BLaER1 (cell line): ENCODE measurements around the gene TOR2A.

Source experiments
- H3K27ac ChIP-seq: shearing (Covaris generic); formaldehyde crosslinking; 2 replicates; pipeline ENCODE4 v1.8.1; 2022
- H3K27me3 ChIP-seq: shearing (Covaris generic); formaldehyde crosslinking; 2 replicates; pipeline ENCODE4 v1.8.1; 2022
- H3K36me3 ChIP-seq: shearing (Covaris generic); formaldehyde crosslinking; 2 replicates; pipeline ENCODE4 v1.8.1; 2022
- H3K4me1 ChIP-seq: shearing (Covaris generic); formaldehyde crosslinking; 2 replicates; pipeline ENCODE4 v1.8.1; 2022
- H3K4me2 ChIP-seq: shearing (Covaris generic); formaldehyde crosslinking; 2 replicates; pipeline ENCODE4 v1.8.1; 2022
- H3K4me3 ChIP-seq: shearing (Covaris generic); formaldehyde crosslinking; 2 replicates; pipeline ENCODE4 v1.8.1; 2022
- H3K9ac ChIP-seq: shearing (Covaris generic); formaldehyde crosslinking; 2 replicates; pipeline ENCODE4 v1.8.1; 2022
- H3K9me3 ChIP-seq: shearing (Covaris generic); formaldehyde crosslinking; 2 replicates; pipeline ENCODE4 v1.8.1; 2022
- H4K20me1 ChIP-seq: shearing (Covaris generic); formaldehyde crosslinking; 2 replicates; pipeline ENCODE4 v1.8.1; 2022
- Cebpa-rat ChIP-seq: shearing (Covaris generic); IDR thresholded peaks from 2 replicates; pipeline ENCODE4 v1.8.1; 2022

Gene TOR2A

GRCh38 chr9:127705577-127706379 is 29.3 kb downstream of the TOR2A start:
- Histone ChIP-seq H3K4me2 (no peak overlapping the region), H3K4me1 (peaks cover 22% of the 10 kb centered on the region), H3K36me3 (no peaks in the 10 kb centered on the region), H3K4me3 (no peak overlapping the region), H3K27ac (no peak overlapping the region), H3K9me3 (no peaks in the 10 kb centered on the region), H4K20me1 (peaks cover 12% of the 10 kb centered on the region), H3K27me3 (no peaks in the 10 kb centered on the region), H3K9ac (no peak overlapping the region)
- no peak for TF ChIP-seq Cebpa-rat

DNA sequence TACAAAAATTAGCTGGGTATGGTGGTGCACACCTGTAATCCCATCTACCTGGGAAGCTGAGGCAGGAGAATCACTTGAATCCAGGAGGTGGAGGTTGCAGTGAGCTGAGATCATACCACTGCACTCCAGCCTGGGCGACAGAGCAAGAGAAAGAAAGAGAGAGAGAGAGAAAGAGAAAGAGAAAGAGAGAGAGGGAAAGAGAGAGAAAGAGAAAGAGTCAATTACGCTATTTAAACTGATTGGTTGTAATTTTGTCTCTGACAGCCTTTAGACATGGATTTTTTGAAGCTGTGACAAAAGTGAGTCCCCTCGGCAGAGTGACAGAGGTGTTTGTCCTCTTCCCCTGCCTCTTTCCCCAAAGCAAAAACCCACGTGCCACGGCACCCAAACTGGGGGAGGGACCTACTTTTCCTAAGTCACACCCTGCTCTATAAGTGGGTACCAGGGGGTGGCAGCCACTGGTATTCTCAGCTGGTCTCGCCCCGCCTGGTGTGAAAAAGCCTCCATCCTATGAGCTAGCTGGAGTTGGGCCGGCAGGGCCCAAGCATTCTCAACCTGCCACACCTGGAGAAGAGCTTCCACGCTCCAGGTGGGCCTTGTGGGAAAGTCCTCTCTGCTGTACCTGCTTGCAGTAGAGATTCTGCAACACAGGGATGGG is 31.7 kb downstream of the TOR2A start:
- H4K20me1 ChIP-seq = no peaks in the 10 kb centered on the region
- no peak overlapping the region for H3K4me3 ChIP-seq
- no peaks in the 10 kb centered on the region for H3K36me3 ChIP-seq
- H3K4me1 ChIP-seq = peaks cover 14% of the 10 kb centered on the region
- peaks cover 5% of the 10 kb centered on the region; the same call in 1 of the 2 replicates for H3K9me3 ChIP-seq
- H3K27me3 ChIP-seq = peaks cover 8% of the 10 kb centered on the region; the same call in 1 of the 2 replicates
- no peak overlapping the region for H3K4me2 ChIP-seq
- H3K9ac ChIP-seq = no peak overlapping the region
- H3K27ac ChIP-seq = no peak overlapping the region
- TF ChIP-seq Cebpa-rat = no peak

- peaks cover 8% of the 10 kb centered on the region; the same call in 1 of the 2 replicates for H3K27me3 ChIP-seq
- H3K4me1 ChIP-seq = no peaks in the 10 kb centered on the region
- no peak overlapping the region for H3K27ac ChIP-seq
- no peak overlapping the region for H3K9ac ChIP-seq
- no peak overlapping the region for H3K4me2 ChIP-seq
- H3K4me3 ChIP-seq = no peak overlapping the region
- no peaks in the 10 kb centered on the region for H3K36me3 ChIP-seq
- H3K9me3 ChIP-seq = peaks cover 5% of the 10 kb centered on the region; the same call in 1 of the 2 replicates
- TF ChIP-seq Cebpa-rat = no peak
- H4K20me1 ChIP-seq = no peaks in the 10 kb centered on the region
These were observed 34.4 kb downstream of the TOR2A start for GRCh38 chr9:127700594-127701255.

DNA sequence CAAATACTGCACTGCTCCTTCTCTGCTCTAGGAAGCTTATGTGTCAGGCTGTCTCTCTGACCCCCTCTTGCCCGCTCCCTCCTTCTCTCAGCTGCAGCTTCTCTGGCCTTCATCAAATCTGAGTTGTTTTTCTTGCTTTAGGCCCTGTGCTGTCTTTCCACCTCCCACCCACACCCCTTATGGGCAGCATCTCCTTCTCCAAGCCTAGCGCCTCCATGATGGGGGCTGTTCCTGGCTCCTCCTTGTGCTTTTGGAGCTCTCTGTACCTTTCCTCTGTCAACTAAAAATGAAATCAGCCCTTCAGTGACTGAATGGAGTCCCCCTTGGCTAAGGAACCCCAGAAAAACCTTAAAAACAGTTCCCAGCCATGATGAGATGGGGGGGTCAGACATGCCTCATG is 35.0 kb downstream of the TOR2A start:
- Histone ChIP-seq H3K9me3 (peaks cover 5% of the 10 kb centered on the region; the same call in 1 of the 2 replicates), H3K9ac (no peak overlapping the region), H3K4me1 (no peaks in the 10 kb centered on the region), H3K36me3 (no peaks in the 10 kb centered on the region), H3K27ac (no peak overlapping the region), H3K4me2 (no peak overlapping the region), H4K20me1 (no peaks in the 10 kb centered on the region), H3K27me3 (peaks cover 8% of the 10 kb centered on the region; the same call in 1 of the 2 replicates), H3K4me3 (no peak overlapping the region)
- TF ChIP-seq Cebpa-rat = no peak

GRCh38 chr9:127698985-127699670 is 36.0 kb downstream of the TOR2A start:
- H3K27ac ChIP-seq = no peak overlapping the region
- H3K9ac ChIP-seq = no peak overlapping the region
- H3K27me3 ChIP-seq = peaks cover 8% of the 10 kb centered on the region; the same call in 1 of the 2 replicates
- H3K4me3 ChIP-seq = no peak overlapping the region
- peak overlapping the region; percentile 18; the same call in 1 of the 2 replicates for H3K4me2 ChIP-seq
- no peaks in the 10 kb centered on the region for H3K4me1 ChIP-seq
- TF ChIP-seq Cebpa-rat = no peak
- no peaks in the 10 kb centered on the region for H4K20me1 ChIP-seq
- peaks cover 5% of the 10 kb centered on the region; the same call in 1 of the 2 replicates for H3K9me3 ChIP-seq
- H3K36me3 ChIP-seq = peaks cover 6% of the 10 kb centered on the region; the same call in 1 of the 2 replicates

DNA sequence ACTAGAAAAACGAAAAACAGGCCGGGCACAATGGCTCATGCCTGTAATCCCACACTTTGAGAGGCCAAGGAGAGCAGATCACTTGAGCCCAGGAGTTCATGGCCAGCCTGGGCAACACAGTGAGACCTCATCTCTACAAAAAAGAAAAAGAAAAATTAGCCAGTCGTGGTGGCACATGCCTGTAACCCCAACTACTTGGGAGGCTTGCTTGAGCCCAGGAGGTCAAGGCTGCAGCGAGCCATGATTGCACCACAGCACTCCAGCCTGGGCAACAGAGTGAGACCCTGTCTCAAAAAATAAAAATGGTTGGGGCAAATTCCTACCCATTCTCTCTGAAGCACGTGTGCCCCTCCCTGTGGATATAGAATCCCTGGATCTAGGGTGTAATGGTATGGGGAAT is 36.7 kb downstream of the TOR2A start:
- H3K4me1 ChIP-seq = no peaks in the 10 kb centered on the region
- H3K9ac ChIP-seq = no peak overlapping the region
- peaks cover 13% of the 10 kb centered on the region; the same call in 1 of the 2 replicates for H3K36me3 ChIP-seq
- H3K27ac ChIP-seq = no peak overlapping the region
- H3K4me2 ChIP-seq = no peak overlapping the region
- H4K20me1 ChIP-seq = no peaks in the 10 kb centered on the region
- H3K27me3 ChIP-seq = peaks cover 8% of the 10 kb centered on the region; the same call in 1 of the 2 replicates
- TF ChIP-seq Cebpa-rat = no peak
- H3K4me3 ChIP-seq = no peak overlapping the region
- H3K9me3 ChIP-seq = peaks cover 5% of the 10 kb centered on the region; the same call in 1 of the 2 replicates

DNA sequence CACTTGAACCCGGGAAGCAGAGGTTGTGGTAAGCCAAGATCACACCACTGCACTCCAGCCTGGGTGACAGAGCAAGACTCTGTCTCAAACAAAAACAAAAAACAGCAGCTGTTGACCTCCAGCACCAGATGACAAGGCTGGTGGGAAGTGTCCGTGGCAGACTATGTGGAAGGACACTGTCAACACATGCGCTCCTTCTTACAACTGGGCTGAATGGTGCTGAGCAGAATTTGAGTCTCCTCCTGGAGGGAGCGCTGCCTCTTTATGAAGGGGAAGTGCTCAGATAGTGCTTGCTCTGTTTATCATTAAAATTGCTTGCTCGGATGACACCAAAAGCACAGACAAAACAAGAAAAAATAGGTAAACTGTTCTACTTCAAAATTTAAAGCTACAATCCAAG is 37.5 kb downstream of the TOR2A start:
- no peak overlapping the region for H3K9ac ChIP-seq
- no peaks in the 10 kb centered on the region for H4K20me1 ChIP-seq
- H3K4me2 ChIP-seq = no peak overlapping the region
- H3K9me3 ChIP-seq = peaks cover 5% of the 10 kb centered on the region; the same call in 1 of the 2 replicates
- TF ChIP-seq Cebpa-rat = no peak
- peaks cover 8% of the 10 kb centered on the region; the same call in 1 of the 2 replicates for H3K27me3 ChIP-seq
- H3K27ac ChIP-seq = no peak overlapping the region
- no peak overlapping the region for H3K4me3 ChIP-seq
- no peaks in the 10 kb centered on the region for H3K4me1 ChIP-seq
- H3K36me3 ChIP-seq = peaks cover 16% of the 10 kb centered on the region; the same call in 1 of the 2 replicates

GRCh38 chr9:127694890-127695720 is 40.0 kb downstream of the TOR2A start:
- peaks cover 8% of the 10 kb centered on the region; the same call in 1 of the 2 replicates for H3K27me3 ChIP-seq
- peaks cover 6% of the 10 kb centered on the region; the same call in 1 of the 2 replicates for H3K9me3 ChIP-seq
- no peak overlapping the region for H3K4me3 ChIP-seq
- TF ChIP-seq Cebpa-rat = no peak
- H3K36me3 ChIP-seq = peaks cover 36% of the 10 kb centered on the region
- no peak overlapping the region for H3K9ac ChIP-seq
- no peak overlapping the region for H3K4me2 ChIP-seq
- H3K27ac ChIP-seq = no peak overlapping the region
- H4K20me1 ChIP-seq = no peaks in the 10 kb centered on the region
- no peaks in the 10 kb centered on the region for H3K4me1 ChIP-seq
